Lower leg skin (tissue), 3 donors: ENCODE measurements around the gene KRTAP3-3.

ENCODE experiments used
- CTCF ChIP-seq, 3 donors: fragments of 450-650 bp; IDR thresholded peaks; one replicate each; pipeline ENCODE4 v1.5.1; 2016; ENCODE audit warnings: antibody characterized with exemption in 3 of 3, mild to moderate bottlenecking in 3 of 3, moderate library complexity in 2 of 3
- POLR2A ChIP-seq, 2 donors: fragments of 450-650 bp; IDR thresholded peaks; one replicate each; pipeline ENCODE4 v1.6.1; 2016 to 2017; ENCODE audit warnings: antibody characterized with exemption in 2 of 2, mild to moderate bottlenecking in 1 of 2, moderate library complexity in 1 of 2

- TF ChIP-seq CTCF (IDR thresholded peaks at IDR 0.05), result no peak
- no peak for TF ChIP-seq POLR2A (IDR thresholded peaks at IDR 0.05)
These were observed 7.0 kb downstream of the KRTAP3-3 start for GRCh38 chr17:40986920-40987319.
